Lower leg skin (tissue), 3 donors: ENCODE measurements around the gene CYTH3.

ENCODE experiments used
- POLR2A ChIP-seq, 2 donors: fragments of 450-650 bp; IDR thresholded peaks; one replicate each; pipeline ENCODE4 v1.6.1; 2016 to 2017; ENCODE audit warnings: antibody characterized with exemption in 2 of 2, mild to moderate bottlenecking in 1 of 2, moderate library complexity in 1 of 2
- TF ChIP-seq, protein P1 (sequence below), 3 donors: fragments of 450-650 bp; IDR thresholded peaks; one replicate each; pipeline ENCODE4 v1.5.1; 2016; ENCODE audit warnings: antibody characterized with exemption in 3 of 3, mild to moderate bottlenecking in 3 of 3, moderate library complexity in 2 of 3

DNA sequence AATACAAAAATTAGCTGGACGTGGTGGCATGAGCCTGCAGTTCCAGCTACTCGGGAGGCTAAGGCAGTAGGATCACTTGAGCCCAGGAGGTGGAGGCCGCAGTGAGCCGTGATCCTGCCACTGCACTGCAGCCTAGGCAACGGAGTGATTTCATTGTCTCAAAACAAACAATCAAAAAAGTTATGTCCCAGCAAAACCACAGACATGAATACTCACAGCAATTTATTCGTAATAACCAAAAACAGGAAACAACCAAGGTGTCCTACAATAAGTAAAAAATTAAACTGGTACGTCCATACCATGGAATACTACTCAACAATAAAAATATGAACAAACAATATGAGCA, 11.6 kb upstream of the CYTH3 start:
- TF ChIP-seq POLR2A (IDR thresholded peaks at IDR 0.05) = no peak
- TF ChIP-seq, protein P1, sequence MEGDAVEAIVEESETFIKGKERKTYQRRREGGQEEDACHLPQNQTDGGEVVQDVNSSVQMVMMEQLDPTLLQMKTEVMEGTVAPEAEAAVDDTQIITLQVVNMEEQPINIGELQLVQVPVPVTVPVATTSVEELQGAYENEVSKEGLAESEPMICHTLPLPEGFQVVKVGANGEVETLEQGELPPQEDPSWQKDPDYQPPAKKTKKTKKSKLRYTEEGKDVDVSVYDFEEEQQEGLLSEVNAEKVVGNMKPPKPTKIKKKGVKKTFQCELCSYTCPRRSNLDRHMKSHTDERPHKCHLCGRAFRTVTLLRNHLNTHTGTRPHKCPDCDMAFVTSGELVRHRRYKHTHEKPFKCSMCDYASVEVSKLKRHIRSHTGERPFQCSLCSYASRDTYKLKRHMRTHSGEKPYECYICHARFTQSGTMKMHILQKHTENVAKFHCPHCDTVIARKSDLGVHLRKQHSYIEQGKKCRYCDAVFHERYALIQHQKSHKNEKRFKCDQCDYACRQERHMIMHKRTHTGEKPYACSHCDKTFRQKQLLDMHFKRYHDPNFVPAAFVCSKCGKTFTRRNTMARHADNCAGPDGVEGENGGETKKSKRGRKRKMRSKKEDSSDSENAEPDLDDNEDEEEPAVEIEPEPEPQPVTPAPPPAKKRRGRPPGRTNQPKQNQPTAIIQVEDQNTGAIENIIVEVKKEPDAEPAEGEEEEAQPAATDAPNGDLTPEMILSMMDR (IDR thresholded peaks at IDR 0.05) = no peak
